HEK293 (cell line): ENCODE results near the gene CAND2.
A peak's percentile ranks its signal among the peaks of the same experiment; 100 is the strongest.

Experiments used
- CTCF ChIP-seq: fragments of 450-650 bp; formaldehyde crosslinking; IDR thresholded peaks from 2 replicates; pipeline ENCODE4 v1.5.1; 2016; ENCODE audit warnings: missing biosample characterization, missing genetic modification characterization
- HOXD13 ChIP-seq: sonication (generic); formaldehyde crosslinking; IDR thresholded peaks from 2 replicates; pipeline ENCODE4 v1.8.0; 2022; ENCODE audit warnings: missing genetic modification reagents, borderline replicate concordance
- KLF16 ChIP-seq: fragments of 450-650 bp; formaldehyde crosslinking; IDR thresholded peaks from 2 replicates; pipeline ENCODE4 v1.5.1; 2017; ENCODE audit warnings: missing biosample characterization, missing genetic modification characterization
- KLF7 ChIP-seq: fragments of 450-650 bp; formaldehyde crosslinking; IDR thresholded peaks from 2 replicates; pipeline ENCODE4 v1.5.1; 2016; ENCODE audit warnings: missing biosample characterization, missing genetic modification characterization, borderline replicate concordance
- SP2 ChIP-seq: fragments of 450-650 bp; formaldehyde crosslinking; IDR thresholded peaks from 2 replicates; pipeline ENCODE4 v1.5.1; 2016; ENCODE audit warnings: missing biosample characterization, missing genetic modification characterization
- ZBTB17 ChIP-seq: fragments of 450-650 bp; formaldehyde crosslinking; IDR thresholded peaks from 2 replicates; pipeline ENCODE4 v1.5.1; 2016; ENCODE audit warnings: missing biosample characterization, missing genetic modification characterization
- ZBTB21 ChIP-seq: fragments of 450-650 bp; formaldehyde crosslinking; IDR thresholded peaks from 2 replicates; pipeline ENCODE4 v1.5.1; 2017; ENCODE audit warnings: missing biosample characterization, missing genetic modification characterization
- ZFP3 ChIP-seq: fragments of 450-650 bp; formaldehyde crosslinking; IDR thresholded peaks from 2 replicates; pipeline ENCODE4 v1.5.1; 2016; ENCODE audit warnings: low read depth, missing biosample characterization, missing genetic modification characterization
- ZNF121 ChIP-seq: fragments of 450-650 bp; formaldehyde crosslinking; IDR thresholded peaks from 2 replicates; pipeline ENCODE4 v1.5.1; 2016; ENCODE audit warnings: missing biosample characterization, missing genetic modification characterization
- ZNF133 ChIP-seq: fragments of 450-650 bp; formaldehyde crosslinking; IDR thresholded peaks from 2 replicates; pipeline ENCODE4 v1.5.1; 2016; ENCODE audit warnings: missing biosample characterization, missing genetic modification characterization
- ZNF24 ChIP-seq: fragments of 450-650 bp; formaldehyde crosslinking; IDR thresholded peaks from 2 replicates; pipeline ENCODE4 v1.5.1; 2016; ENCODE audit warnings: missing biosample characterization, missing genetic modification characterization
- ZNF398 ChIP-seq: fragments of 450-650 bp; formaldehyde crosslinking; IDR thresholded peaks from 2 replicates; pipeline ENCODE4 v1.5.1; 2017; ENCODE audit warnings: missing biosample characterization, missing genetic modification characterization
- ZNF514 ChIP-seq: fragments of 450-650 bp; formaldehyde crosslinking; IDR thresholded peaks from 2 replicates; pipeline ENCODE4 v1.5.1; 2016; ENCODE audit warnings: missing biosample characterization, missing genetic modification characterization
- ZNF555 ChIP-seq: fragments of 450-650 bp; formaldehyde crosslinking; conservative IDR thresholded peaks from 2 replicates; pipeline ENCODE4 v1.5.1; 2017; ENCODE audit warnings: missing biosample characterization, mild to moderate bottlenecking, missing genetic modification characterization, inconsistent platforms
- ZNF560 ChIP-seq: fragments of 450-650 bp; formaldehyde crosslinking; IDR thresholded peaks from 2 replicates; pipeline ENCODE4 v1.5.1; 2017; ENCODE audit warnings: missing biosample characterization, missing genetic modification characterization, borderline replicate concordance
- ZNF585B ChIP-seq: fragments of 450-650 bp; formaldehyde crosslinking; IDR thresholded peaks from 2 replicates; pipeline ENCODE4 v1.5.1; 2016; ENCODE audit warnings: missing biosample characterization, missing genetic modification characterization
- ZNF621 ChIP-seq: fragments of 450-650 bp; formaldehyde crosslinking; IDR thresholded peaks from 2 replicates; pipeline ENCODE4 v1.5.1; 2017; ENCODE audit warnings: missing biosample characterization, missing genetic modification characterization
- ZNF645 ChIP-seq: fragments of 450-650 bp; formaldehyde crosslinking; IDR thresholded peaks from 2 replicates; pipeline ENCODE4; 2016; ENCODE audit warnings: missing biosample characterization, missing genetic modification characterization
- ZNF654 ChIP-seq: fragments of 450-650 bp; formaldehyde crosslinking; IDR thresholded peaks from 2 replicates; pipeline ENCODE4 v1.5.1; 2016; ENCODE audit warnings: low read depth, missing biosample characterization, missing genetic modification characterization
- ZNF701 ChIP-seq: fragments of 450-650 bp; formaldehyde crosslinking; IDR thresholded peaks from 2 replicates; pipeline ENCODE4 v1.5.1; 2016; ENCODE audit warnings: missing biosample characterization, missing genetic modification characterization
- ZNF707 ChIP-seq: fragments of 450-650 bp; formaldehyde crosslinking; IDR thresholded peaks from 2 replicates; pipeline ENCODE4 v1.5.1; 2016; ENCODE audit warnings: missing biosample characterization, missing genetic modification characterization
- ZNF785 ChIP-seq: fragments of 450-650 bp; formaldehyde crosslinking; IDR thresholded peaks from 2 replicates; pipeline ENCODE4 v1.5.1; 2016; ENCODE audit warnings: missing biosample characterization, missing genetic modification characterization
- ZSCAN30 ChIP-seq: fragments of 450-650 bp; IDR thresholded peaks from 2 replicates; pipeline ENCODE4 v1.5.1; 2018; ENCODE audit warnings: missing biosample characterization, mild to moderate bottlenecking, missing genetic modification characterization, moderate library complexity
- ZSCAN4 ChIP-seq: fragments of 450-650 bp; formaldehyde crosslinking; IDR thresholded peaks from 2 replicates; pipeline ENCODE4 v1.5.1; 2017; ENCODE audit warnings: missing biosample characterization, missing genetic modification characterization
- TF ChIP-seq, protein P1 (sequence below): IDR thresholded peaks from 2 replicates; pipeline ENCODE4 v1.6.1; 2011; ENCODE audit warnings: mild to moderate bottlenecking, low read depth, low read length, borderline replicate concordance
- TF ChIP-seq, protein P2 (sequence below): fragments of 450-650 bp; formaldehyde crosslinking; IDR thresholded peaks from 2 replicates; pipeline ENCODE4 v1.5.1; 2016; ENCODE audit warnings: missing biosample characterization, missing genetic modification characterization
- TF ChIP-seq, protein P3 (sequence below): fragments of 450-650 bp; formaldehyde crosslinking; IDR thresholded peaks from 2 replicates; pipeline ENCODE4 v1.5.1; 2017; ENCODE audit warnings: missing biosample characterization, missing genetic modification characterization

Gene CAND2

GRCh38 chr3:12841149-12841969 is 44.9 kb downstream of the CAND2 start, which contains the start of gene RPL32 (continued):
- TF ChIP-seq, protein P1, sequence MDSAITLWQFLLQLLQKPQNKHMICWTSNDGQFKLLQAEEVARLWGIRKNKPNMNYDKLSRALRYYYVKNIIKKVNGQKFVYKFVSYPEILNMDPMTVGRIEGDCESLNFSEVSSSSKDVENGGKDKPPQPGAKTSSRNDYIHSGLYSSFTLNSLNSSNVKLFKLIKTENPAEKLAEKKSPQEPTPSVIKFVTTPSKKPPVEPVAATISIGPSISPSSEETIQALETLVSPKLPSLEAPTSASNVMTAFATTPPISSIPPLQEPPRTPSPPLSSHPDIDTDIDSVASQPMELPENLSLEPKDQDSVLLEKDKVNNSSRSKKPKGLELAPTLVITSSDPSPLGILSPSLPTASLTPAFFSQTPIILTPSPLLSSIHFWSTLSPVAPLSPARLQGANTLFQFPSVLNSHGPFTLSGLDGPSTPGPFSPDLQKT: peak; percentile 98
- TF ChIP-seq SP2 (tag by site-specific recombination): peak; percentile 76
- TF ChIP-seq ZNF121: no peak
- no peak for TF ChIP-seq ZNF398 (tag by site-specific recombination)
- 0 out of 2 replicates have a peak, but pooled peaks have one; percentile 20 for TF ChIP-seq ZSCAN4 (tag by site-specific recombination)
- TF ChIP-seq HOXD13 (CRISPR knock-in tag): no peak
- TF ChIP-seq CTCF (tag by site-specific recombination): peak; percentile 56; the same call in 1 of the 2 replicates
- no peak for TF ChIP-seq ZFP3
- no peak for TF ChIP-seq ZNF514
- TF ChIP-seq ZNF585B (tag by site-specific recombination): no peak
- TF ChIP-seq ZNF133 (tag by site-specific recombination): no peak
- peak; percentile 77 for TF ChIP-seq ZBTB17
- no peak for TF ChIP-seq ZNF621 (tag by site-specific recombination)
- no peak for TF ChIP-seq ZNF560 (tag by site-specific recombination)
- peak; percentile 57 for TF ChIP-seq ZNF654 (tag by site-specific recombination)
- TF ChIP-seq ZBTB21 (tag by site-specific recombination): peak; percentile 36; the same call in 1 of the 2 replicates
- TF ChIP-seq ZNF707 (tag by site-specific recombination): no peak
- TF ChIP-seq KLF7 (tag by site-specific recombination): peak; percentile 39; the same call in 1 of the 2 replicates
- TF ChIP-seq ZNF785 (tag by site-specific recombination): no peak
- TF ChIP-seq ZSCAN30: peak; percentile 71; the same call in 1 of the 2 replicates
- TF ChIP-seq ZNF701 (tag by site-specific recombination): no peak
- TF ChIP-seq ZNF555: no peak
- no peak for TF ChIP-seq ZNF645 (tag by site-specific recombination)
- no peak; the same call in none of the 2 replicates for TF ChIP-seq ZNF24 (tag by site-specific recombination)
- TF ChIP-seq, protein P2, sequence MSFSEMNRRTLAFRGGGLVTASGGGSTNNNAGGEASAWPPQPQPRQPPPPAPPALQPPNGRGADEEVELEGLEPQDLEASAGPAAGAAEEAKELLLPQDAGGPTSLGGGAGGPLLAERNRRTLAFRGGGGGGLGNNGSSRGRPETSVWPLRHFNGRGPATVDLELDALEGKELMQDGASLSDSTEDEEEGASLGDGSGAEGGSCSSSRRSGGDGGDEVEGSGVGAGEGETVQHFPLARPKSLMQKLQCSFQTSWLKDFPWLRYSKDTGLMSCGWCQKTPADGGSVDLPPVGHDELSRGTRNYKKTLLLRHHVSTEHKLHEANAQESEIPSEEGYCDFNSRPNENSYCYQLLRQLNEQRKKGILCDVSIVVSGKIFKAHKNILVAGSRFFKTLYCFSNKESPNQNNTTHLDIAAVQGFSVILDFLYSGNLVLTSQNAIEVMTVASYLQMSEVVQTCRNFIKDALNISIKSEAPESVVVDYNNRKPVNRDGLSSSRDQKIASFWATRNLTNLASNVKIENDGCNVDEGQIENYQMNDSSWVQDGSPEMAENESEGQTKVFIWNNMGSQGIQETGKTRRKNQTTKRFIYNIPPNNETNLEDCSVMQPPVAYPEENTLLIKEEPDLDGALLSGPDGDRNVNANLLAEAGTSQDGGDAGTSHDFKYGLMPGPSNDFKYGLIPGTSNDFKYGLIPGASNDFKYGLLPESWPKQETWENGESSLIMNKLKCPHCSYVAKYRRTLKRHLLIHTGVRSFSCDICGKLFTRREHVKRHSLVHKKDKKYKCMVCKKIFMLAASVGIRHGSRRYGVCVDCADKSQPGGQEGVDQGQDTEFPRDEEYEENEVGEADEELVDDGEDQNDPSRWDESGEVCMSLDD (tag by site-specific recombination): 0 out of 2 replicates have a peak, but pooled peaks have one; percentile 32
- TF ChIP-seq, protein P3, sequence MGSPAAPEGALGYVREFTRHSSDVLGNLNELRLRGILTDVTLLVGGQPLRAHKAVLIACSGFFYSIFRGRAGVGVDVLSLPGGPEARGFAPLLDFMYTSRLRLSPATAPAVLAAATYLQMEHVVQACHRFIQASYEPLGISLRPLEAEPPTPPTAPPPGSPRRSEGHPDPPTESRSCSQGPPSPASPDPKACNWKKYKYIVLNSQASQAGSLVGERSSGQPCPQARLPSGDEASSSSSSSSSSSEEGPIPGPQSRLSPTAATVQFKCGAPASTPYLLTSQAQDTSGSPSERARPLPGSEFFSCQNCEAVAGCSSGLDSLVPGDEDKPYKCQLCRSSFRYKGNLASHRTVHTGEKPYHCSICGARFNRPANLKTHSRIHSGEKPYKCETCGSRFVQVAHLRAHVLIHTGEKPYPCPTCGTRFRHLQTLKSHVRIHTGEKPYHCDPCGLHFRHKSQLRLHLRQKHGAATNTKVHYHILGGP (tag by site-specific recombination): no peak
- peak; percentile 42; the same call in 1 of the 2 replicates for TF ChIP-seq KLF16 (tag by site-specific recombination)
